SK-N-SH (cell line): ENCODE data around the gene GORASP1.

ENCODE experiments used
- GABPA ChIP-seq: IDR thresholded peaks from 2 replicates; pipeline ENCODE4 v1.4.0; 2012; ENCODE audit warnings: low read depth, mild to moderate bottlenecking
- NFIC ChIP-seq: IDR thresholded peaks from 2 replicates; pipeline ENCODE4 v1.4.0; 2012; ENCODE audit warnings: borderline replicate concordance
- TF ChIP-seq, protein P1 (sequence below): fragments of 200-600 bp; sonication (generic); IDR thresholded peaks from 2 replicates; pipeline ENCODE4 v1.6.1; 2017; ENCODE audit warnings: antibody characterized with exemption, mild to moderate bottlenecking, moderate library complexity

- TF ChIP-seq GABPA = no peak
- TF ChIP-seq, protein P1, sequence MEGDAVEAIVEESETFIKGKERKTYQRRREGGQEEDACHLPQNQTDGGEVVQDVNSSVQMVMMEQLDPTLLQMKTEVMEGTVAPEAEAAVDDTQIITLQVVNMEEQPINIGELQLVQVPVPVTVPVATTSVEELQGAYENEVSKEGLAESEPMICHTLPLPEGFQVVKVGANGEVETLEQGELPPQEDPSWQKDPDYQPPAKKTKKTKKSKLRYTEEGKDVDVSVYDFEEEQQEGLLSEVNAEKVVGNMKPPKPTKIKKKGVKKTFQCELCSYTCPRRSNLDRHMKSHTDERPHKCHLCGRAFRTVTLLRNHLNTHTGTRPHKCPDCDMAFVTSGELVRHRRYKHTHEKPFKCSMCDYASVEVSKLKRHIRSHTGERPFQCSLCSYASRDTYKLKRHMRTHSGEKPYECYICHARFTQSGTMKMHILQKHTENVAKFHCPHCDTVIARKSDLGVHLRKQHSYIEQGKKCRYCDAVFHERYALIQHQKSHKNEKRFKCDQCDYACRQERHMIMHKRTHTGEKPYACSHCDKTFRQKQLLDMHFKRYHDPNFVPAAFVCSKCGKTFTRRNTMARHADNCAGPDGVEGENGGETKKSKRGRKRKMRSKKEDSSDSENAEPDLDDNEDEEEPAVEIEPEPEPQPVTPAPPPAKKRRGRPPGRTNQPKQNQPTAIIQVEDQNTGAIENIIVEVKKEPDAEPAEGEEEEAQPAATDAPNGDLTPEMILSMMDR = no peak
- TF ChIP-seq NFIC = no peak
Observed at GRCh38 chr3:39063143-39063542, 44.3 kb downstream of the GORASP1 start.
